Coronary artery (tissue), 2 donors: ENCODE data around the gene GINS3.

ENCODE experiments used
- DNase-seq: peaks from one replicate; pipeline ENCODE4 v3.0.0-alpha.2; 2017; ENCODE audit warnings: low spot score
- H3K27ac ChIP-seq, 2 donors: fragments of 200-600 bp; sonication (generic); one replicate each; pipeline ENCODE4 v1.5.1; 2016 to 2019
- H3K4me3 ChIP-seq: fragments of 200-600 bp; sonication (generic); 2 replicates; pipeline ENCODE4 v1.5.1; 2016; ENCODE audit warnings: mild to moderate bottlenecking, moderate library complexity
- TF ChIP-seq, protein P1 (sequence below): fragments of 200-600 bp; sonication (generic); IDR thresholded peaks from one replicate; pipeline ENCODE4 v1.5.1; 2019; ENCODE audit warnings: antibody characterized with exemption

The GINS3 gene

DNA sequence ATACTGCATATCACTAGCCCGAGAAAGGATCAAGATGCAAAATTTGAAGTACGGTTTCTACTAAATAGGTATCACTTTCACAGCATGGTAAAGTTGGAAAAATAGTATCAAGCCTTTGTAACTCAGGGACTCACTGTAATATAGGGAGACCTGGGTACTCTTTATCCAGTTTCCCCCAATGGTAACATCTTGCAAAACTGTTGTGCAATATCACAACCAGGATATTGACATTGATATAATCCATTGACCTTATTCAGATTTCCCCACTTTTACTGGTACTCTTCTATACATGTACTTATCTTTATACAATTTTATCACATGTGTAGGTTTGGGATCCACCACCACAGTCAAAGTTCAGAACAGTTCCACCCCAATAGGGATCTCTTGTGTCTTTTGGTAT, 20.4 kb upstream of the GINS3 start:
- DNase-seq: no peak
- TF ChIP-seq, protein P1, sequence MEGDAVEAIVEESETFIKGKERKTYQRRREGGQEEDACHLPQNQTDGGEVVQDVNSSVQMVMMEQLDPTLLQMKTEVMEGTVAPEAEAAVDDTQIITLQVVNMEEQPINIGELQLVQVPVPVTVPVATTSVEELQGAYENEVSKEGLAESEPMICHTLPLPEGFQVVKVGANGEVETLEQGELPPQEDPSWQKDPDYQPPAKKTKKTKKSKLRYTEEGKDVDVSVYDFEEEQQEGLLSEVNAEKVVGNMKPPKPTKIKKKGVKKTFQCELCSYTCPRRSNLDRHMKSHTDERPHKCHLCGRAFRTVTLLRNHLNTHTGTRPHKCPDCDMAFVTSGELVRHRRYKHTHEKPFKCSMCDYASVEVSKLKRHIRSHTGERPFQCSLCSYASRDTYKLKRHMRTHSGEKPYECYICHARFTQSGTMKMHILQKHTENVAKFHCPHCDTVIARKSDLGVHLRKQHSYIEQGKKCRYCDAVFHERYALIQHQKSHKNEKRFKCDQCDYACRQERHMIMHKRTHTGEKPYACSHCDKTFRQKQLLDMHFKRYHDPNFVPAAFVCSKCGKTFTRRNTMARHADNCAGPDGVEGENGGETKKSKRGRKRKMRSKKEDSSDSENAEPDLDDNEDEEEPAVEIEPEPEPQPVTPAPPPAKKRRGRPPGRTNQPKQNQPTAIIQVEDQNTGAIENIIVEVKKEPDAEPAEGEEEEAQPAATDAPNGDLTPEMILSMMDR: no peak
- Histone ChIP-seq H3K27ac (no peak overlapping the region), H3K4me3 (no peak overlapping the region)

GRCh38 chr16:58375386-58375785, 16.9 kb upstream of the GINS3 start:
- H3K27ac ChIP-seq: no peak overlapping the region
- TF ChIP-seq, protein P1: no peak
- no peak overlapping the region for H3K4me3 ChIP-seq
- DNase-seq: no peak

DNA sequence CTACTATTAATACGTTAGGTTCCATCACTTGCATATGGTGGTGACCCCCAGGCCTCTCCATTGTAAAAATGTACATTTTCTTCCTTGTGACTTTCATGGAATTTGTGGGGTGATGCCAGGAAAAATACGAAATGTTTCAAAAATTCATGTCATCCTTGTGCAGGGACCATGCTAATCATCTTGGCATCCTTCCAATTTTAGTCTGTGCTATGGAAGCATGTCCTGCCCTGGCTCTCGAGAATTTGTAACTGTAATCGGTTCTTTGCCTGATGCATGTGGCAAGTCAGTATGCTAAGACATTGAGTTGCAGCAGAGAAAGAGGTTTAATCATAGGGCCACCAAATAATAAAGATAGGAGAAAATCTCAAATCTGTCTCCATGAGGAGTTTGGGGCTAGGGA, 14.3 kb upstream of the GINS3 start:
- DNase-seq: no peak
- TF ChIP-seq, protein P1: no peak
- no peak overlapping the region for H3K4me3 ChIP-seq
- H3K27ac ChIP-seq: no peak overlapping the region

DNA sequence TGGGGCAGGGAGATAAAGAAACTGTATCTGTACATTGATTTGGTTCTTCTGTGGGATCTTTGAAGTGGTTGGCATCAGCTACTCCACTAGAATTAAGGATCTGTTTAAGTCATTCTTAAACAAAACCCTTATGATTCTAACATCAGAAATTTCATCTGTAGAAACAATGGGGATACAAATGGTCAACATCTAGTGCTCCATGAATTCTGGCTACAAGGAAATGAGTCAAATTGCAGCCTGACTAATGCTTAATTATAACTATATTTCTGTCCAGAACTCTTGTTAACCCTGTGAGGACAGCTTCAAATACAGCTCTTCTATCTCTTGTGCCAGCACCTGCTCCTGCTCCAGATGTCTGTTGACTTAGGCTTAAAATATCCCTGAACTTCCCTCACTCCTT, 13.9 kb upstream of the GINS3 start:
- DNase-seq: no peak
- Histone ChIP-seq H3K27ac (no peak overlapping the region), H3K4me3 (no peak overlapping the region)
- TF ChIP-seq, protein P1: no peak

GRCh38 chr16:58379736-58380135, 12.5 kb upstream of the GINS3 start:
- H3K4me3 ChIP-seq: no peak overlapping the region
- H3K27ac ChIP-seq: no peak overlapping the region
- TF ChIP-seq, protein P1: no peak
- no peak for DNase-seq

GRCh38 chr16:58381661-58382060, 10.6 kb upstream of the GINS3 start:
- H3K4me3 ChIP-seq: no peak overlapping the region
- TF ChIP-seq, protein P1: no peak
- DNase-seq: no peak
- no peak overlapping the region for H3K27ac ChIP-seq

DNA sequence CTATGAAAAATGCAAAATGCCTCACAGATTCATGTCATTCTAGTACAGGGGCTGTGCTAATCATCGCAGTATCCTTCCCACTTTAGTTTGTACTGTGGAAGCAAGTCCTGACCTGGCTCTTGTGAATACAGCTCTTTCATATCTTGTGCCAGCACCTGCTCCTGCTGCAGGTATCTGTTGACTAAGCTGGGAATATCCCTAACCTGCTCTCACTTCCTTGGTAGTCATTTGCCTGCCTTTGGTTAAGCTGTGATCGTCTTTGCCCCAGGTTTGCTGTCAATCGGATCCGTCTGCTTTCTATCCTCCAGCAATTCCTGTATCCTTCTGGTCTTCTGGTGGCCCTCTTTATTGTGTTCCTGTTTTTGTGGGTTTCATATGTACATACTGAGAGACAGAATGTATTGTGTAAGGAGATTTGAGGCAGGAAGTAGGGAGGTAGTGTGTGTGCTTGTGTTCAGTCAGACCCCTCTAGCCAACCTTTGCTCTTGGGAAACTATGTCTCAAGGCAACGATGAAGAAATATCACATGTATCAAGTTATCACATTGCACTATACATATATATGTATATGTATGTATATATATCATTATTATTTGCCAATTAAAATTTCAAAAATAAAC, 7.7 kb upstream of the GINS3 start:
- Histone ChIP-seq H3K27ac (no peak overlapping the region), H3K4me3 (no peak overlapping the region)
- DNase-seq: no peak
- TF ChIP-seq, protein P1: no peak
